Measurements from ENCODE around the gene FANCM. TPM values are rescaled to one million over a fixed set of nuclear protein-coding genes. Genes with fewer than 3 reads are reported as not detected.

The FANCM gene
- total RNA-seq, 1 experiment from 2014 or later, result 6.6 TPM

GRCh38 chr14:45222485-45223262 lies 86.9 kb downstream of the FANCM start:
- no peaks in the 10 kb centered on the region for H3K27me3 ChIP-seq (ENCODE audit: control insufficient read depth, insufficient read depth, low read length)
- in situ Hi-C loops (cut with HindIII; ENCODE audit: low pct_unique_long_range_greater_than_20kb, low sequenced_read_pairs), result no loop called here
- BruUV-seq (replicated peaks), result no TSS peak
- H3K36me3 ChIP-seq (ENCODE audit: control insufficient read depth, insufficient read depth, low read length), result peaks cover 3% of the 10 kb centered on the region; the same call in 1 of the 2 replicates
- H3K4me1 ChIP-seq (ENCODE audit: control insufficient read depth, insufficient read depth, low read length), result no peaks in the 10 kb centered on the region
- no peak for DNase-seq (ENCODE audit: low read depth, low spot score)
- ChIA-PET CTCF (no interaction called here), POLR2A (no interaction called here)
- no peaks in the 10 kb centered on the region for H3K9me3 ChIP-seq (ENCODE audit: control insufficient read depth, insufficient read depth, low read depth, low read length)
- no peak overlapping the region for H3K4me3 ChIP-seq (ENCODE audit: low read depth in 2 of 2, low read length in 2 of 2)
- intact Hi-C loops (cut with micrococcal nuclease; ENCODE audit: unreplicated experiment), result no loop called here
- no peak overlapping the region for H3K27ac ChIP-seq (ENCODE audit: low read length)
- TF ChIP-seq REST (IDR thresholded peaks at IDR 0.05; ENCODE audit: insufficient read depth in 1 of 2, low read depth in 2 of 2, low read length in 1 of 2) (no peak), SIN3A (IDR thresholded peaks at IDR 0.05; ENCODE audit: borderline replicate concordance, insufficient read depth, low read depth, low read length) (no peak), POLR2AphosphoS5 (IDR thresholded peaks at IDR 0.05; ENCODE audit: low read depth, low read length) (no peak), TCF7L2 (IDR thresholded peaks at IDR 0.05; ENCODE audit: low read depth, low read length) (no peak)
- TF ChIP-seq, protein P1, sequence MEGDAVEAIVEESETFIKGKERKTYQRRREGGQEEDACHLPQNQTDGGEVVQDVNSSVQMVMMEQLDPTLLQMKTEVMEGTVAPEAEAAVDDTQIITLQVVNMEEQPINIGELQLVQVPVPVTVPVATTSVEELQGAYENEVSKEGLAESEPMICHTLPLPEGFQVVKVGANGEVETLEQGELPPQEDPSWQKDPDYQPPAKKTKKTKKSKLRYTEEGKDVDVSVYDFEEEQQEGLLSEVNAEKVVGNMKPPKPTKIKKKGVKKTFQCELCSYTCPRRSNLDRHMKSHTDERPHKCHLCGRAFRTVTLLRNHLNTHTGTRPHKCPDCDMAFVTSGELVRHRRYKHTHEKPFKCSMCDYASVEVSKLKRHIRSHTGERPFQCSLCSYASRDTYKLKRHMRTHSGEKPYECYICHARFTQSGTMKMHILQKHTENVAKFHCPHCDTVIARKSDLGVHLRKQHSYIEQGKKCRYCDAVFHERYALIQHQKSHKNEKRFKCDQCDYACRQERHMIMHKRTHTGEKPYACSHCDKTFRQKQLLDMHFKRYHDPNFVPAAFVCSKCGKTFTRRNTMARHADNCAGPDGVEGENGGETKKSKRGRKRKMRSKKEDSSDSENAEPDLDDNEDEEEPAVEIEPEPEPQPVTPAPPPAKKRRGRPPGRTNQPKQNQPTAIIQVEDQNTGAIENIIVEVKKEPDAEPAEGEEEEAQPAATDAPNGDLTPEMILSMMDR (IDR thresholded peaks at IDR 0.05), result no peak
- no peak for ATAC-seq

DNA sequence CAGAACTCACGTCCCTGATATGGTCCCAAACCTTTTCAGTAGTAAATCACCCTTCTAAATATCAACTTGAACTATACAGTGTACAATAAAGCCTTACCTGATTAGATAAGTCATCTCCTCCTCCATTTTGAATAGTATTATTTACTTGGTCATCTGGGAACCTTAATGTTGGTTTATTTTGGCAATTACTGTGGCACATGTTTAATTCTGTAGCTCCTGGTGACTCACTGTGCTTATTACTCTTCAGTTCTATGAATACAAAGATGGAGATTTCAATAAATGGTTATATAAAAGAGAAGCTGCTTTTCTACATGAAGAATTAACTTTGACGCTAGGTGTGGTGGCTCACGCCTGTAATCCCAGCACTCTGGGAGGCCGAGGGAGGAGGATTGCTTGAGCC lies 91.8 kb downstream of the FANCM start:
- no peaks in the 10 kb centered on the region for H3K27me3 ChIP-seq (ENCODE audit: control insufficient read depth, insufficient read depth, low read length)
- ATAC-seq (no peak), DNase-seq (ENCODE audit: low read depth, low spot score) (no peak)
- no peaks in the 10 kb centered on the region for H3K9me3 ChIP-seq (ENCODE audit: control insufficient read depth, insufficient read depth, low read depth, low read length)
- peaks cover 5% of the 10 kb centered on the region; the same call in 1 of the 2 replicates for H3K36me3 ChIP-seq (ENCODE audit: control insufficient read depth, insufficient read depth, low read length)
- no peak overlapping the region for H3K27ac ChIP-seq (ENCODE audit: low read length)
- no peaks in the 10 kb centered on the region for H3K4me1 ChIP-seq (ENCODE audit: control insufficient read depth, insufficient read depth, low read length)
- intact Hi-C loops (cut with micrococcal nuclease; ENCODE audit: unreplicated experiment), result no loop called here
- no peak for TF ChIP-seq SIN3A (IDR thresholded peaks at IDR 0.05; ENCODE audit: borderline replicate concordance, insufficient read depth, low read depth, low read length)
- no peak for TF ChIP-seq TCF7L2 (IDR thresholded peaks at IDR 0.05; ENCODE audit: low read depth, low read length)
- TF ChIP-seq, protein P1 (IDR thresholded peaks at IDR 0.05), result no peak
- TF ChIP-seq REST (IDR thresholded peaks at IDR 0.05; ENCODE audit: insufficient read depth in 1 of 2, low read depth in 2 of 2, low read length in 1 of 2), result no peak
- no peak for TF ChIP-seq POLR2AphosphoS5 (IDR thresholded peaks at IDR 0.05; ENCODE audit: low read depth, low read length)
- no peak overlapping the region for H3K4me3 ChIP-seq (ENCODE audit: low read depth in 2 of 2, low read length in 2 of 2)
- BruUV-seq (replicated peaks), result no TSS peak
- in situ Hi-C loops (cut with HindIII; ENCODE audit: low pct_unique_long_range_greater_than_20kb, low sequenced_read_pairs), result no loop called here
- ChIA-PET CTCF (no interaction called here), POLR2A (no interaction called here)

Data from Panc1 (cell line).